Adipose tissue (tissue), 3 donors: ENCODE results near the gene PHACTR2. TPM values are rescaled to one million over a fixed set of nuclear protein-coding genes. Genes with fewer than 3 reads are reported as not detected.
"Not testable (repeated sequence)": the region's sequence is repeated elsewhere in the genome, so short reads cannot be mapped to it uniquely, and the experiment has no call there.

Source experiments
- H3K27ac ChIP-seq: one replicate; pipeline ENCODE4 v1.5.1; 2013; ENCODE audit warnings: low read depth, low read length
- WGBS, 3 donors: extraction: QIAGEN DNeasy Blood & Tissue Kit; methylation state at CpG; one replicate each; pipeline ENCODE4 v1.1.7; 2013; 5-methylcytosine and 5-hydroxymethylcytosine counted together
- polyA plus RNA-seq, 3 donors: library from polyadenylated mRNA; stranded (reverse); fragments of 200-250 nt; gene quantifications; one replicate each; pipeline ENCODE4 v1.2.3, GENCODE V29; 2013
- donor health status: healthy with polysubstance abuse.
- donor health status: Bipolar disorder and iron deficiency.
- donor health status: healthy.

The PHACTR2 gene
- polyA plus RNA-seq, 3 donors: 1.6 to 11.6 (median 9.0) TPM

DNA sequence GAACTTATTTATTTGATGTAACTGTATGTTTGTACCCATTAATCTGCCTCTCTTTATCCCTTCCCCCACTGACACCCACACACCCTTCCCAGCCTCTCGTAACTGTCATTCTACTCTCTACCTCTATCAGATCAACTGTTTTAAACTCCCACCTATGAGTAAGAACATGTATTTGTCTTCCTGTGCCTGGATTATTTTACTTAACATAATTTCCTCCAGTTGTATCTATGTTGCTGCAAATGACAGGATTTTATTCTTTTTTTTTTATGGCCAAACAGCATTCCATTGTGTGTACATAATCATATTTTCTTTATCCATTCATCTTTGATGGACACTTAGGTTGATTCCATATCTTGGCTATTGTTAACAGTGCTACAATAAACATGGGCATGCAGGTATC, 49.3 kb downstream of the PHACTR2 start:
- 92 to 100% (median 96%) methylated on average over 1 of the region's 1 CpG for WGBS, 3 donors
- H3K27ac ChIP-seq: no peak overlapping the region

DNA sequence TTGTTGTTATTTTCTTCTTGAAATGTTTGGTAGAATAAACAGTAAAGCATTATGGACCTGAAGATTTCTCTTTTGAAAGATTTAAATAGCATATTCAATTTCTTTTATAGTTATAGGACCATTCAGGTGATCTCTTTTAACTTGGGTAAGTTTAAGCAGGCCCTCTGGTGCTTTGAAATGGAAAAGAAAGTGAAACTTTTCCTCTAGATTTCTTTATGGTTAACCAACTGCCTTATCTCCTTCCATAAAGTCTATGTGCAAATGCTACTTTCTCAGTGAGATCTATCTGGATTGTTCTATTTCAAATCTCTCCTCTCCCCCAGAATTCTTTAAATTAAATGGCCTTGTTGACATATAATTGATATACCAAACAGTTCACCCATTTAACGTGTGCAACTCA, 54.0 kb downstream of the PHACTR2 start:
- 94 to 97% (median 96%) methylated on average over 1 of the region's 1 CpG for WGBS, 3 donors
- H3K27ac ChIP-seq: no peak overlapping the region

DNA sequence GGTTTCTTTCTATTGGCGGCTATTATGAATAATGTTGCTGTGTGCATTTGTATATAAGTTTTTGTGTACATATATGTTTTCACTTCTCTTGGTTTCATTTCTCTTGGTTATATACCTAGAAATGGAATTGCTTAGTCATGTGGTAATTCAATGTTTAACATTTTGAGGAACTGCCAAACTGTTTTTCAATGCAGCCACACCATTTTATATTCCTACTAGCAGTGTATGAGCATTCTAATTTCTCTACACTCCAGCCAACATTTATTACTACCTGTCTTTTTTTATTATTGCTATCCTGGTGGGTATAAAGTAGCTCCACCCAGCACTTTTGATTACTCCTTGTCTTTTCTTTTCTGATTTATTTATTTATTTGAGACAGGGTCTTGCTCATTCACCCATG, 54.8 kb downstream of the PHACTR2 start:
- H3K27ac ChIP-seq: no peak overlapping the region
- WGBS, 3 donors: 93 to 100% (median 95%) methylated on average over 1 of the region's 1 CpG

DNA sequence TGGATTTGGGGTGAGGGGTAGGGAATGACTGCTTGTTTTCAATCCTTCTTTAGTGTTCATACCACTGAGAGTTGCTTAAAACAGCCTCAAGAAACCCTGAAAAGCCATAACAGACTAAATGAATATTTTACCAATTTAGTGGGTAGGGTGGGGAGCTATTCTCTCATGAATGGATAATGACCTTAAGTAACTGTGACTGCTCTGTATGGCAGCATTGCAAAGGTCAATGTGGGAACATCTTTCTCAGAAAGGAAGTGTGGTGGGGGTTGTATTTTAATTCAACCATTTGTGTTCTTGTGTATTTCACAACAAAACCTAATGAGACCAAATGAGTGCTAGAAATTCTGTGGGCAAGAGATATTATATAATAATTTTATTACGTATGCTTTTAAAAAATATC, 55.7 kb downstream of the PHACTR2 start:
- no peak overlapping the region for H3K27ac ChIP-seq
- 59 to 90% (median 63%) methylated on average over 1 of the region's 1 CpG for WGBS, 3 donors

DNA sequence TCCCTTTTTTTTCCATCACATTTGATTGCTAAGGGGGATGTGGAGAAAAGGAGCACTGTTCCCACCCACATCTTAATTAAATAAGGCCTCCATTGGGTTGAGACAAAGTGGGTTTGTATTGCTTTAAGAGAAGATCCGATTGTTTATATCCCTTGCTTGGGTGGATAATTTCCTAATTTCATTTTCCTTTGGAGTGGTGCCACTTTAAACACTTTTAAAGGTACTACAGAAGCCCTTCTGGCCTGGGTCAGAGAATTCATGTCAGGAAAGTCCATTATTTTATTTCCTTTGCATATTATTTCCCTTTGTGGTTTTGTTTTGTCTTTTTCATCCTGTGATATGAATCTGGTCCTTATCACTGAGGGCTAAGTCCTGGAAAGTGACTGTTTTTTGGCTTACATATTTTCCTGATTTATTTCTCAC, 56.9 kb downstream of the PHACTR2 start:
- 25 to 39% (median 27%) methylated on average over 1 of the region's 1 CpG for WGBS, 3 donors

DNA sequence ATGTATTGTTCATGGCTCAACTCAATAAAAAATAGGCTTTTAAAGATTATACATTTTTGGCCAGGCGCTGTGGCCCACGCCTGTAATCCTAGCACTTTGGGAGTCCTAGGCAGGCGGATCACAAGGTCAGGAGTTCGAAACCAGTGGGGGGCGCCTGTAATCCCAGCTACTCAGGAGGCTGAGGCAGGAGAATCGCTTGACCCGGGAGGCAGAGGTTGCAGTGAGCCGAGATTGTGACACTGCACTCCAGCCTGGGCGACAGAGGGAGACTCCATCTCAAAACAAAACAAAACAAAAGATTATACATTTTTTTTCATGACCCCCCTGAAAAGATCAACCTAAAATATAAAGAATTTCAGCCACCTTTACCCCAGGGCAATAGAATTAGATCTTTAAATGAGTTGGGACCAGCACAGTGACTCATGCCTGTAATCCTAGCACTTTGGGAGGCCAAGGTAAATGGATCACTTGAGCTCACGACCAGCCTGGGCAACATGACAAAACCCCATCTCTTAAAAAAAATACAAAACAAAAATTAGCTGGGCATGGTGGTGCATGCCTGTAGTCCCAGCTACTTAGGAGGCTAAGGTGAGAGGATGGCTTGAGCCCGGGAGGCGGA, 60.4 kb downstream of the PHACTR2 start:
- 94 to 98% (median 95%) methylated on average over 12 of the region's 12 CpGs for WGBS, 3 donors
- not testable (repeated sequence) for H3K27ac ChIP-seq

More for the DNA sequence above, 56.9 kb downstream of the PHACTR2 start:
- no peak overlapping the region for H3K27ac ChIP-seq

DNA sequence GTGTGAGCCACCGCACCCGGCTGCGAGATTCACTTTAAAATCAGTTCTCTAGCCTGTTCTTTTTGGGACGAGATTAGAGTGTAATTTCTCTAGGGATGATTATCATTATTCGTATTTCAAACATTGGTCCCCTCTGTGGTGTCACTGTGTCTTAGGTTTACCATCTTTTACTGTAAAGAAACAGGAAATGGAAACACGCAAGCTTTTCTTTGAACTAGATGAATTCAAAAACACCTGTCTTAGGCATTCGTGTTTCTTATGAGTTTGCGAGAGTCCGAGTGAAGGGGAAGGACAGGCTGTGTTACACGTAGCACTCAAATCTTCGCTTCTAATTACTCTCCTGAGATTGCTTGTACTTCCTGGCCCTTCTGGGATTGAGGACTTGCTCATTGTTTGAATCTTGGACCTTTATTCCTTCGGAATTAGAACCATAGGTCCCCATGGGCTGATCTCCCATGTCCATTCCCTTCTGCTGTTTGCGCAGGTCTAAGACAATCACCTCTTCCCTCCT, 61.6 kb downstream of the PHACTR2 start:
- H3K27ac ChIP-seq: no peak overlapping the region

DNA sequence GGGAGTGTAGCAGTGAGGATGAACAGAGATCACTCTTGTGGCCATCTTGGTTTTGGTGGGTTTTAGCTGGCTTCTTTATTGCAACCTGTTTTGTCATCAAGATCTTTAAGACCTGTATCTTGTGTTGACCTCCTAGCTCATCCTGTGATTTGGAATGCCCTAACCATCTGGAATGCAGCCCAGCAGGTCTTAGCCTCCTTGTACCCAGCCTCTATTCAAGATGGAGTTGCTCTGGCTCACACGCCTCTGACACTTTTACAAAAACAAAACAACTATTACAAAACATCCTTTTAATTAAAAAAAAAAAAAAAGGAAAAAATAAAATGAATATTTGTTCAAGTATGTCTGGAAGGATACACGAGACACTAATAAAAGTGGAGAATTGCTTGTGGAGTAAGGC, 62.4 kb downstream of the PHACTR2 start:
- no peak overlapping the region for H3K27ac ChIP-seq
- 89 to 98% (median 96%) methylated on average over 2 of the region's 2 CpGs for WGBS, 3 donors

More for the DNA sequence above, 61.6 kb downstream of the PHACTR2 start:
- 76 to 91% (median 83%) methylated on average over 13 of the region's 13 CpGs for WGBS, 3 donors

DNA sequence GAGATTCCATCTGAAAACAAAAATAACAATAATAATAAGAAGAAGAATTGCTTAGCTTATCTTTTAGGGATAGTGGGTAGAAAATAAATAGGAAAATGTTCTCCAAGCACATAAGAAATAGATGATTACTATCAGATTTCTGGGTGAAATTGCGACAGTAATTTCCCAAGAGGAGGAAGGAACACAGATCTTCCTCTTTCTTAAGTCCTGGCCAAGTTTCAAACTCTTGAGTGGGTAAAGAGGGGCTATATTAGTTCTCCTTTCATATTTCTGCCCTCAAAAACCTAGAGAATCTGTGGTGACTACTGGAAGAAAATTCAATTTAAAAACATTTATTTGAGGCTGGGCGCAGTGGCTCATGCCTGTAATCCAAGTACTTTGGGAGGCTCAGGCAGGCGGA, 63.7 kb downstream of the PHACTR2 start:
- no peak overlapping the region for H3K27ac ChIP-seq
- WGBS, 3 donors: 61 to 96% (median 67%) methylated on average over 3 of the region's 3 CpGs

DNA sequence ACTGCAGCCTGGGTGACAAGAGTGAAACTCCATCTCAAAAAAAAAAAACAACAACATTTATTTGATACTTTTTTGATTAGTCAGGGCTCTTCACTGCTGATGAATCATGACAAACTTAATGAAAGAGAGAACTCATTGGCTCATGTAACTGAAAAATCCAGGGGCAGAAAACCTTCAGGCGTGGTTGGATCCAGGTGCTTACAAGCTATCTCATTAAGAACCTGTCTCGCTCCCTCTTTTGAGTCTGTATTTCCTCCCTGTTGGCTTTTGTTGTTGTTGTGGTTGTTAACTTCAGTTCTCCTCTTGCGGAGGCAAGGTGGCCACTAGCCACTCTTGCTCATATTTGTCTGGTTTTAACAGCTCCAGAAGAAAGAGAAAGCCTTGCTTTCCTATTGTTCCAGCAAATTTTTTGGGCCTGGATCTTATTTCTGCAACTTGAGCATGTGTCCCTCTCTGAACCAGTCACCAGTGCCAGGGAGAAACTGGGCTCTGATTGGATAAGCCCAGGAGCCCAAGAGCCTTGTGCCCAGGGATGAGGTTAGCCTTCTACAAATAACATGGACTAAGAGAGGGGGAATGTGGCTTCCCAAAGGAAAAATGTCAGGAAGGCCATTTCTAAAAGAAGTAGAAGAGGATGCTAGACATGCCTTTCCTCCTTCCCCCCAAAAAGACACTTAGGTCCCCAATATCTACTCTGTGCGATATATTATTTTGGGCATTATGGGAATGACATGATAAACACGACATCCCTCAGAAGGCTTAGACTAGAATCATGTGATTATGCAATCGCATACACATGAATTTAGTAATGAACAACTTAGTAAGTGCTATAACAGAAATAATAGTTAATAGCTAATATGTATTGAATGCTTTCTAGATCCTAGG, 64.5 kb downstream of the PHACTR2 start:
- 77 to 95% (median 86%) methylated on average over 6 of the region's 6 CpGs for WGBS, 3 donors
- H3K27ac ChIP-seq: no peak overlapping the region

DNA sequence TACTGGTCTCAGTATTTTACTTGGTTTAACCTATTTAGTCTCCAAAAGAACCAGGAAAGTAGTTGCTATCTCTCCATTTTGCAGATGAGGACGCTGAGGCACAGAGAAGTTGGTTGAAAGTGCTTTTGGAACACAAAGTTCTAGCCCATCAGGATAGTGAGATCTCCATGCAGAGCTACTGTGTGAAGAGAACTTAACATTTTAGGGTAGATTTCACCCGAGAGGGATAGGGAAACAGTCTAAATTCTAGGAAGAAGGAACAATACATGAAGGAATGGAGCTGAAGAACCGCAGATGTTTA, 65.1 kb downstream of the PHACTR2 start:
- WGBS, 3 donors: 55 to 83% (median 61%) methylated on average over 3 of the region's 3 CpGs
- no peak overlapping the region for H3K27ac ChIP-seq

DNA sequence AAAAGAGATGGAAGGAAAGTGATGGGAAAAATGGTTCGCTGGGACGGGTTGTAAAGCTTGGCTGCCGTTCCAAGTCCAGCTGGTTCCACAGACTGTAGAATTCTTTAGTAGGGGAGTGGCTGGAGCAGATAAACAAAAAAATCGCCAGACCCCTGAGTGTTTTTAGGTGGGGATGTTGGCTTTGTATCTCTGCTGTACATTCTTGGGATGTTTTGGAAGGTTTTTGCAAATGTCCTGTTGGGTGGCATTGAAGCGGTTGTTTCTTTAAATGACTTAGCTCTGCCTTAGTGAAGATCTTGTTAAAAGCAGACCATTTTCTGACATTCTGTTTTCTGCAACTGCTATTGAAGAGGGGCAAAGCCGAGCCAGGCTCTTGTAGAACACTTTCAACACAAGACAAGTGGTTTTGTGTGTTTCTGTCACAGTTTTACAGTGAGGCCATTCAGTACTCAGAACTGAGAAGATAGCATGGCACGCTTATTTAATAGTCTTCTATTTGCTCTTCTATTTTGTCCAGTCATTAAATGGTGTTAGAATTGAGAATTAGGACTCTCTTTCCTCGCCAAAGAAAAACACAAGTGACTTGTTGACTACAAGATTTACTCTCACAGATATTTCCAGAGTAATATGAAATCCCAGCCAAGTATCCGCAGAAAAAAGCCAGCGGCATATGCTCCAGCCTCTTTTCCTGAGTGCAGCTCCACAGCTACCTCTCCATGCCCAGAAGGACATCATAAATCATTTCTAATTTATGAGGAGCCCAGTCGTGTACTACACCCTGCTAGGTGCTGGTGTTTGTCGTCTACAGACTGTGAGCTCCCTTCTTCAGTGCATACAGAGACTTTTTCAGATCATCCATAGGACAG, 65.8 kb downstream of the PHACTR2 start:
- 45 to 56% (median 54%) methylated on average over 12 of the region's 12 CpGs for WGBS, 3 donors
- no peak overlapping the region for H3K27ac ChIP-seq

DNA sequence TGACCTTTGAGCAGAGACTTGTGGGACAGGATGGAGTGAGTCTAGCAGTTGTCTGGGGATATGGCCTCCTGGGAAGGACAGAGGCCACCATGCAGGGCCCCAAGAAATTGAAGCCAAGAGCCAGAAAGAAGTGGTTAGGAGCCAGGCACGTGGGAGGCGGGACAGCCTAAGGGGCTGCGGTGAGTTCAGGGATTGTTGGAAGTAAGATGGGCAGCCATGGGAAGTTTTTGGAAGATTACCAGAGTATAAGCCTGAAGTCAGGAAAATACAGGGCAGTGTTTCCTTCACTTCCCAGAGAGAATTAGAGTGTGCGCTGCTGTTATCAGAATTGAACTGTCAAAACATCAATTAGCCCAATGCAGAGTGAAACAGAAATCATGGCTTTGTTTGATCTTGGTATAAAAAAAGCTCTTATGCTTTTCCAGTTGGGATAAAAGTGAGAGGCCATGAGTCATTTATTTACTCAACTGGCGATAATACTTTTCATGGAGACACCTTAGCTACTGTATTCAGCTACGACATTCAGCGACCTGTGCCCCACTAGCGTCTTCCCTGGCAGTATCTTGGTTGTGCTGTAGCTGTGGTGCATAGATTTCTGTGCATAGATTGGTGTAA, 66.9 kb downstream of the PHACTR2 start:
- 24 to 63% (median 53%) methylated on average over 8 of the region's 8 CpGs for WGBS, 3 donors
- H3K27ac ChIP-seq: no peak overlapping the region

DNA sequence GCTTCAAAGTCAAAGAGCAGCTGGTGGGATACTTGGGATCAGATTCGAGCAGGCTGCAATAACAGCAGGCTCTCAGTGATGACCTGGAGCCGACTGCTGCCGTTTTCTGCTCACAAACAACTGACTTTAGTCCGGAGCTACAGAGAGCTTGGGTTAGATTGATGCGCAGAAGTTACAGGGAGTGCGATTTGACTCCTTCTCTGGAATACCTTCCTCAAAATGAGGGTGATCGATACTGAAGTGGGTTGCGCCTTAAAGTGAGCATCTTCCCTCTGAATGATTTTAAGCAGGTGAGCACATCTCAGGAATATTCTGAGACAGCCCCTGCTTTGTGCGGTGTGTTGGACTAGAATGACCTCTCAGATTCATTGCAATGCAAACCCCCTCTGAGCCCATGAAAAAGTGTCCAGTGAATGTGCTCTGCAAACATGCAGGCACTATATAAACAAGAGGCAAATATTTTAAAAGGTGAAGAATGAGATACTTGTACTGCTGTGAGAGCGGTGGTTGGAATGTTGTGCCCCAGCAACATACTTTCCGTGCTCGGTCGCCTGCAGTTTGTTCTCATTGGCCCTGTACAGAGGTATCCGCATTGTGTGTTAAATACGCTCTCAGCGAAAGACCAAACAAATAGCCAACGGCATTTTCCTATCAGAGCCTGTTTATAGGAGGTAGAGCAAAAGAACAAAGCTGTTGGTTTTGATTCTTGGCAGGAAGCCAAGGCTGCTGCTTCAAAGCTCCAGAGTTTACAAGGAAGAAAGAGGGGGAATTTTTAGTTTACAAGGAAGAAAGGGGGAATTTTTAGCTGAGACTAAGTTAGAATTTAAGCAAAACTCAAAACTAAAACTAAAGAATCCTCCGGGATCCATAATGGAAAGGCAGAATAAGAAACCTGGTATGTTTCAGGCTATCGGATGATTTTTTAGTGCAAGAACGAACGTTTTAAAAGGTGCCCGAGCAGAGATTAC, 67.7 kb downstream of the PHACTR2 start:
- no peak overlapping the region for H3K27ac ChIP-seq
- 30 to 68% (median 58%) methylated on average over 22 of the region's 22 CpGs for WGBS, 3 donors

DNA sequence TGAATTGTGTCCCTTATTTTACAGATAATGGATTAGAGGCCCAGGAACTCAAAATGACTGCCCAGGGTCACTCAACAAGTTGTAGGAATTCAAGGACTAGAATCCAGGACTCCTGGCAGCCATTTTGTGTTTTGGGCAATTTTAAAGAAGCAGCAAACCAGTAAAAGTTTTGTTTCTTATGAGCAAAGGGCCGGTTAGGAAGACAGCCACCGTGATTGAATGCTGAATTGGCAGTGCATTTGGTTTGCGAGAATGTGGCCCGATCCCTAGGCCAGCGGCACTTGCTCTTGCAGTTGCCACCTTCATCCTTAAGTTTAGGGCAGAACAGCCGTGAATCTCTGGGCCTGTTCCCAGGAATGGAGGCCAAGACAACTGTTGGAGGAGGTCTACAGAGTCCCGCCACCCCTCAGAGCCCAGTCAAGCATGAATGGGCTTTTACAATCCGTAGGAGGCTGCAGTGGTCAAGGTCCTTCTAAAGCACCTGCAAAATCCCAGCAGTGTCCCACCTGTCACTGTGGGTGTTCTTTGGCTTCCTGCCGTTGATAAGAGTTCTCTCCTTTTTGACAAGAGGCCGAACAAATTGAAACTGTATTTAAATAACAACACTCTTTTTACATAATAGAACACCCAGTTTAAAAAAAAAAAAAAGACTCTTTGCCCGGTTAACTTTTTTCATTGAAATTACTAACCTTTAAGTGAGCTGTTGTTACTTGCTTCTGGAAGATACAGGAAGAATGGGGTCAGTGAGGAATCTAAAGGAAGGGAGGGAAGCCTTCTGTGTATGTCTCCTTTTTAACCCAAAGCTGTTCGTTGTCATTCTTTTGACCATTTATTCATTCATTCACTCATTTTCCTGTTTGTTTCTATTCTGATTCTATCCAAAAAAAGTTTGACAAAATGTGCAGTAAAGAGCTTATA, 68.7 kb downstream of the PHACTR2 start:
- WGBS, 3 donors: 39 to 92% (median 84%) methylated on average over 12 of the region's 12 CpGs

DNA sequence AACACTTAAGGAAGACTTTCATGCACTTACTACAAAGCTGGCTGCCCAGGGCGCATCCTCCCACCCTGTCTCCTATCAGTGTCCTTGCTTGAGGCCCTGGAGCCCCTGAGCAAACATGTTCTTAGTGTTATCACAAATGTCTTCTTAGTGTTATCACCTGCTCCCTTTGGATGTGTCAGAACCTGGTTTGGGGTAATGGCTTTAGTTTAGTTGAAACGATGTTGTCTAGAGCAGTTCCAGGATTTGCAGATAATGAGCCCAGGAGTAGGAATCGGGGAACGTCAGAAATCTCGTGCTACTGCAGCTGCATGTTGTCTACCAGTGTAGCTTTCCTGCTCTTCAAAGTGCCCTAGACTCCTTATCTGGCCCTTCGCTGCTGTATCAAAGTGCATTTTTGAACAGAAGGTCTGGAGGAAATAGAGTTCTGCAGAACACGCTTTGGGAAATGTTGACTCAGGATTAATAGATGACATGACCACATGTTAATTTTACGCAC, 69.6 kb downstream of the PHACTR2 start:
- no peak overlapping the region for H3K27ac ChIP-seq
- 40 to 84% (median 79%) methylated on average over 8 of the region's 8 CpGs for WGBS, 3 donors

More for the DNA sequence above, 68.7 kb downstream of the PHACTR2 start:
- H3K27ac ChIP-seq: no peak overlapping the region
